Measurements from ENCODE around the gene UNC5CL. TPM values are rescaled to one million over a fixed set of nuclear protein-coding genes. Genes with fewer than 3 reads are reported as not detected.

The UNC5CL gene
- polyA plus RNA-seq, 3 donors, result 5.1 to 10.7 (median 9.4) TPM

Other genes starting within 250 kb of the UNC5CL start
- gene TSPO2, start 3.2 kb upstream of the UNC5CL start, polyA plus RNA-seq (ENCODE audit: insufficient read length in 3 of 3), result 1 to 10 TPM in 1 of 3 donors, under 1 TPM in 2; 0.33 to 1.2 (median 0.60) TPM
- gene APOBEC2, start 14.0 kb upstream of the UNC5CL start, polyA plus RNA-seq (ENCODE audit: insufficient read length in 3 of 3), result under 1 TPM; 0.34 to 0.99 (median 0.71) TPM
- 10 to 100 TPM; 55.4 to 67.2 (median 62.2) TPM for gene OARD1, start 33.1 kb upstream of the UNC5CL start, polyA plus RNA-seq (ENCODE audit: insufficient read length in 3 of 3)
- 10 to 100 TPM; 45.9 to 52.3 (median 48.1) TPM for gene NFYA, start 33.8 kb upstream of the UNC5CL start, polyA plus RNA-seq (ENCODE audit: insufficient read length in 3 of 3)
- gene TREML1, start 115.1 kb upstream of the UNC5CL start, polyA plus RNA-seq (ENCODE audit: insufficient read length in 3 of 3), result under 1 TPM; 0.53 to 0.88 (median 0.85) TPM
- gene TREM2, start 123.9 kb upstream of the UNC5CL start, polyA plus RNA-seq (ENCODE audit: insufficient read length in 3 of 3), result under 1 TPM; 0.47 to 0.90 (median 0.83) TPM
- gene TREML2, start 161.9 kb upstream of the UNC5CL start, polyA plus RNA-seq (ENCODE audit: insufficient read length in 3 of 3), result under 1 TPM; 0.09 to 0.16 (median 0.11) TPM
- under 1 TPM in 1 of 3 donors, not detected in 2; 0.03 TPM for gene TREML4, start 189.1 kb upstream of the UNC5CL start, polyA plus RNA-seq (ENCODE audit: insufficient read length in 3 of 3)
- under 1 TPM in 1 of 3 donors, not detected in 2; 0.09 TPM for gene TREM1, start 247.5 kb upstream of the UNC5CL start, polyA plus RNA-seq (ENCODE audit: insufficient read length in 3 of 3)